CD14-positive monocyte (primary cell): ENCODE data around the gene COL4A4. TPM values are rescaled to one million over a fixed set of nuclear protein-coding genes. Genes with fewer than 3 reads are reported as not detected.

Experiments used
- DNase-seq, 3 donors: peaks; one replicate each; pipeline ENCODE4 v3.0.0-alpha.2; 2011 to 2022
- H2AFZ ChIP-seq: 2 replicates; pipeline ENCODE4 v1.6.0; 2012; ENCODE audit warnings: mild to moderate bottlenecking, low read depth, low read length, inconsistent platforms; ENCODE audit not compliant: insufficient read depth, poor library complexity, severe bottlenecking
- H3K27ac ChIP-seq, 2 donors: 1 replicate in 1 of 2; 2 replicates in 1 of 2; pipeline ENCODE4 v1.5.1; 2012 to 2013; ENCODE audit warnings: low read length in 2 of 2, control low read depth in 1 of 2, inconsistent platforms in 1 of 2, low read depth in 1 of 2, mild to moderate bottlenecking in 1 of 2
- H3K27me3 ChIP-seq, 2 donors: one replicate each; pipeline versions ENCODE4 v1.6.0 to v1.6.1; 2011 to 2013; ENCODE audit warnings: low read length in 2 of 2; ENCODE audit not compliant: control insufficient read depth in 2 of 2, insufficient read depth in 2 of 2
- H3K36me3 ChIP-seq, 2 donors: replicated peaks in 1 of 2; 1 replicate in 1 of 2; 2 replicates in 1 of 2; pipeline versions ENCODE4 v1.5.1 to v1.6.1; 2012 to 2013; ENCODE audit warnings: low read length in 2 of 2, control low read depth in 1 of 2, inconsistent platforms in 1 of 2, mild to moderate bottlenecking in 1 of 2; ENCODE audit not compliant: insufficient read depth in 2 of 2, control insufficient read depth in 1 of 2
- H3K4me1 ChIP-seq, 2 donors: 1 replicate in 1 of 2; 2 replicates in 1 of 2; pipeline versions ENCODE4 v1.5.1 to v1.6.1; 2012 to 2013; ENCODE audit warnings: low read length in 2 of 2, control low read depth in 1 of 2, inconsistent platforms in 1 of 2, mild to moderate bottlenecking in 1 of 2, moderate library complexity in 1 of 2; ENCODE audit not compliant: insufficient read depth in 2 of 2, control insufficient read depth in 1 of 2
- H3K4me2 ChIP-seq: replicated peaks from 2 replicates; pipeline ENCODE3; 2012; ENCODE audit warnings: low read length, moderate library complexity, mild to moderate bottlenecking; ENCODE audit not compliant: poor library complexity, severe bottlenecking; ENCODE audit errors: extremely low read depth
- H3K4me3 ChIP-seq, 3 experiments: fragments of 200-600 bp in 1 of 3; sonication (generic) in 1 of 3; replicated peaks in 1 of 3; 1 replicate in 2 of 3; 2 replicates in 1 of 3; pipeline ENCODE4 v1.5.1; 2011 to 2013; ENCODE audit warnings: low read length in 3 of 3, mild to moderate bottlenecking in 3 of 3, control low read depth in 2 of 3, low read depth in 2 of 3, inconsistent platforms in 1 of 3, moderate library complexity in 1 of 3
- H3K79me2 ChIP-seq: 2 replicates; pipeline ENCODE4 v1.6.0; 2012; ENCODE audit warnings: mild to moderate bottlenecking, control low read depth, inconsistent platforms, low read length, moderate library complexity; ENCODE audit not compliant: insufficient read depth
- H3K9ac ChIP-seq: 2 replicates; pipeline ENCODE4 v1.6.0; 2017; ENCODE audit warnings: low read length, mild to moderate bottlenecking; ENCODE audit not compliant: insufficient read depth, poor library complexity, severe bottlenecking
- H3K9me3 ChIP-seq, 2 donors: replicated peaks in 1 of 2; 1 replicate in 1 of 2; 2 replicates in 1 of 2; pipeline versions ENCODE4 v1.5.1 to v1.6.1; 2012 to 2013; ENCODE audit warnings: low read length in 2 of 2, control low read depth in 1 of 2; ENCODE audit not compliant: control insufficient read depth in 1 of 2, insufficient read depth in 1 of 2
- H4K20me1 ChIP-seq: 2 replicates; pipeline ENCODE4 v1.6.0; 2012; ENCODE audit warnings: mild to moderate bottlenecking, low read length, control low read depth, moderate library complexity; ENCODE audit not compliant: insufficient read depth
- H3K27ac Mint-ChIP-seq, 7 donors: one replicate each; pipeline ENCODE4 v1.8.0; 2020; ENCODE audit warnings: mild to moderate bottlenecking in 7 of 7, mixed read lengths in 7 of 7, moderate library complexity in 6 of 7, inconsistent platforms in 2 of 7
- H3K27me3 Mint-ChIP-seq, 3 donors: one replicate each; pipeline ENCODE4 v1.8.0; 2021 to 2022; ENCODE audit warnings: low read depth in 3 of 3, mild to moderate bottlenecking in 3 of 3, mixed read lengths in 3 of 3, moderate library complexity in 3 of 3, inconsistent platforms in 1 of 3
- H3K36me3 Mint-ChIP-seq, 2 donors: one replicate each; pipeline ENCODE4 v1.8.0; 2020; ENCODE audit warnings: mixed read lengths in 2 of 2, inconsistent platforms in 1 of 2, mild to moderate bottlenecking in 1 of 2
- H3K4me1 Mint-ChIP-seq: one replicate; pipeline ENCODE4 v1.8.0; 2020; ENCODE audit warnings: mild to moderate bottlenecking, mixed read lengths
- H3K4me3 Mint-ChIP-seq, 2 donors: one replicate each; pipeline ENCODE4 v1.8.0; 2020; ENCODE audit warnings: mild to moderate bottlenecking in 2 of 2, mixed read lengths in 2 of 2, moderate library complexity in 1 of 2
- H3K9me3 Mint-ChIP-seq, 7 donors: one replicate each; pipeline ENCODE4 v1.8.0; 2020 to 2022; ENCODE audit warnings: mixed read lengths in 7 of 7, mild to moderate bottlenecking in 6 of 7, moderate library complexity in 6 of 7, inconsistent platforms in 2 of 7
- WGBS: methylation state at CpG from one replicate; pipeline ENCODE4 v1.1.5; 2013; ENCODE audit warnings: missing lambda C conversion rate; ENCODE audit not compliant: insufficient coverage; 5-methylcytosine and 5-hydroxymethylcytosine counted together
- intact Hi-C, 2 donors: fragments of 100-400 bp; cut with micrococcal nuclease; formaldehyde crosslinking; loops; one replicate each; pipeline versions ENCODE4 v1.15.0 to v1.15.1; 2023
- polyA plus RNA-seq, 3 donors: library from polyadenylated mRNA; depleted of rRNA in 1 of 3; unstranded in 2 of 3; stranded (reverse) in 1 of 3; fragments of 300-500 nt in 2 of 3; fragments of >200 nt in 1 of 3; fragmentation: Illumina TruSeq in 2 of 3; gene quantifications; 1 replicate in 2 of 3; 2 replicates in 1 of 3; pipeline ENCODE4 v1.2.3, GENCODE V29; 2012 to 2021
- small RNA-seq: library from RNA; depleted of rRNA; stranded (forward); fragments of <200 nt; gene quantifications from one replicate; pipeline ENCODE3, GENCODE V24; 2012; ENCODE audit warnings: low read depth; ENCODE audit not compliant: insufficient read length
- TF ChIP-seq, protein P1 (sequence below): fragments of 200-600 bp; IDR thresholded peaks from one replicate; pipeline ENCODE4 v1.8.0; 2022; ENCODE audit warnings: antibody characterized with exemption, mild to moderate bottlenecking

COL4A4 gene
- polyA plus RNA-seq, 3 donors: 0.03 TPM; not detected in 2

DNA sequence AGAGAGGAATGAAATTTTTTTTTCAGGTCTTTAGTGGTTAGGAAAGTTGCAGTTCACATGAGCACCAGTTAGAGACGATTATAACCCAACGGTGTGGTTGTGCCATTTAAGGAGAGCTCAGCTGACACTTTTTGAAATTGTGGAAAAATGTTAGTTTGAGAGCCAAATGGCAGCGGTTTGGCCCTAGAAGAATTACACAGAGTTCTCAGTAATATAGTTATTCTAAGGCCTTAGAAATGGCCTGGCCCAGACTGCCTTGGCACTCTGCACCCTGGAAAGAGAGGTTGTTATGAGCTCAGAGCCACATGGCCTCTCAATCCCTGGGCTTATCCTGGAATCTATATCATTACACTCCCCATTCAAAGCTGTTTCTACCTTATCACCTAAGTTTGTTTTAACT lies 210.8 kb downstream of the COL4A4 start:
- Histone ChIP-seq H4K20me1 (no peaks in the 10 kb centered on the region), H3K4me1 (no peaks in the 10 kb centered on the region), H3K27me3 (no peaks in the 10 kb centered on the region), H3K36me3 (no peaks in the 10 kb centered on the region), H3K4me2 (no peak overlapping the region), H3K79me2 (no peaks in the 10 kb centered on the region), H3K4me3 (no peak overlapping the region), H3K9me3 (no peaks in the 10 kb centered on the region), H2AFZ (no peak overlapping the region), H3K27ac (no peak overlapping the region), H3K9ac (no peak overlapping the region)
- WGBS: 96% methylated on average over 3 of the region's 3 CpGs
- TF ChIP-seq, protein P1, sequence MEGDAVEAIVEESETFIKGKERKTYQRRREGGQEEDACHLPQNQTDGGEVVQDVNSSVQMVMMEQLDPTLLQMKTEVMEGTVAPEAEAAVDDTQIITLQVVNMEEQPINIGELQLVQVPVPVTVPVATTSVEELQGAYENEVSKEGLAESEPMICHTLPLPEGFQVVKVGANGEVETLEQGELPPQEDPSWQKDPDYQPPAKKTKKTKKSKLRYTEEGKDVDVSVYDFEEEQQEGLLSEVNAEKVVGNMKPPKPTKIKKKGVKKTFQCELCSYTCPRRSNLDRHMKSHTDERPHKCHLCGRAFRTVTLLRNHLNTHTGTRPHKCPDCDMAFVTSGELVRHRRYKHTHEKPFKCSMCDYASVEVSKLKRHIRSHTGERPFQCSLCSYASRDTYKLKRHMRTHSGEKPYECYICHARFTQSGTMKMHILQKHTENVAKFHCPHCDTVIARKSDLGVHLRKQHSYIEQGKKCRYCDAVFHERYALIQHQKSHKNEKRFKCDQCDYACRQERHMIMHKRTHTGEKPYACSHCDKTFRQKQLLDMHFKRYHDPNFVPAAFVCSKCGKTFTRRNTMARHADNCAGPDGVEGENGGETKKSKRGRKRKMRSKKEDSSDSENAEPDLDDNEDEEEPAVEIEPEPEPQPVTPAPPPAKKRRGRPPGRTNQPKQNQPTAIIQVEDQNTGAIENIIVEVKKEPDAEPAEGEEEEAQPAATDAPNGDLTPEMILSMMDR: no peak
- Mint-ChIP-seq H3K27me3 (peaks cover 0 to 2% (median 0%) of the 10 kb centered on the region in 3 donors), H3K27ac (no peak overlapping the region), H3K36me3 (peaks cover 3 to 10% of the 10 kb centered on the region in 2 donors), H3K9me3 (peaks cover 0 to 8% (median 3%) of the 10 kb centered on the region in 7 donors), H3K4me1 (peaks cover 3% of the 10 kb centered on the region), H3K4me3 (no peak overlapping the region)
- intact Hi-C loops: no loop called here
- no peak for DNase-seq

Small RNA genes within 50 kb of the gene (small RNA-seq; reads per million reads assigned to genes)
- not detected for gene RF00554

Other genes starting within 250 kb of the COL4A4 start
- gene COL4A3, start 419 bp upstream of the COL4A4 start, polyA plus RNA-seq: under 1 TPM in 1 of 3 donors, not detected in 2; 0.03 TPM
- 100 to 1,000 TPM in 1 of 3 donors, 10 to 100 TPM in 2; 39.4 to 100 (median 91.7) TPM for gene MFF, start 161.0 kb upstream of the COL4A4 start, polyA plus RNA-seq
- not detected for gene TM4SF20, start 215.1 kb upstream of the COL4A4 start, polyA plus RNA-seq
- not detected for gene SCYGR1, start 223.7 kb upstream of the COL4A4 start, polyA plus RNA-seq